Liver (tissue), 9 donors: ENCODE measurements around the gene SLC45A2. TPM values are rescaled to one million over a fixed set of nuclear protein-coding genes. Genes with fewer than 3 reads are reported as not detected.
A peak's percentile ranks its signal among the peaks of the same experiment; 100 is the strongest.

Experiments used
- DNase-seq: peaks from one replicate; pipeline ENCODE4 v3.0.0-alpha.2; 2017; ENCODE audit warnings: low spot score
- H3K27ac ChIP-seq, 2 donors: one replicate each; pipeline ENCODE4 v1.7.0; 2013; ENCODE audit warnings: inconsistent platforms in 2 of 2, low read length in 2 of 2, control low read depth in 1 of 2, low read depth in 1 of 2, mild to moderate bottlenecking in 1 of 2
- H3K27me3 ChIP-seq, 4 donors: one replicate each; pipeline versions ENCODE4 v1.6.1 to v1.7.0; 2013; ENCODE audit warnings: low read length in 3 of 4, inconsistent platforms in 1 of 4, mild to moderate bottlenecking in 1 of 4, moderate library complexity in 1 of 4; ENCODE audit not compliant: control insufficient read depth in 4 of 4, insufficient read depth in 4 of 4
- H3K36me3 ChIP-seq, 4 donors: one replicate each; pipeline versions ENCODE4 v1.6.1 to v1.7.0; 2013; ENCODE audit warnings: low read length in 3 of 4, mild to moderate bottlenecking in 3 of 4, low read depth in 1 of 4, moderate library complexity in 1 of 4; ENCODE audit not compliant: control insufficient read depth in 4 of 4, insufficient read depth in 3 of 4
- H3K4me1 ChIP-seq, 4 donors: one replicate each; pipeline versions ENCODE4 v1.6.1 to v1.7.0; 2013; ENCODE audit warnings: low read length in 3 of 4, mild to moderate bottlenecking in 3 of 4, moderate library complexity in 1 of 4; ENCODE audit not compliant: control insufficient read depth in 4 of 4, insufficient read depth in 4 of 4
- H3K4me3 ChIP-seq, 3 donors: one replicate each; pipeline versions ENCODE4 v1.6.1 to v1.7.0; 2013; ENCODE audit warnings: low read length in 3 of 3, control low read depth in 1 of 3, low read depth in 1 of 3, mild to moderate bottlenecking in 1 of 3
- H3K9ac ChIP-seq, 2 donors: one replicate each; pipeline ENCODE4 v1.7.0; 2013; ENCODE audit warnings: low read length in 2 of 2, mild to moderate bottlenecking in 2 of 2, moderate library complexity in 2 of 2, control low read depth in 1 of 2, low read depth in 1 of 2
- H3K9me3 ChIP-seq, 4 donors: one replicate each; pipeline versions ENCODE4 v1.6.1 to v1.7.0; 2013; ENCODE audit warnings: low read length in 3 of 4; ENCODE audit not compliant: control insufficient read depth in 4 of 4
- ATF3 ChIP-seq: IDR thresholded peaks from 2 replicates; pipeline ENCODE4 v1.6.1; 2016; ENCODE audit warnings: antibody characterized with exemption
- EGR1 ChIP-seq, 2 donors: IDR thresholded peaks; 2 replicates each; pipeline ENCODE4 v1.6.1; 2016 to 2018; ENCODE audit warnings: antibody characterized with exemption in 2 of 2, low read depth in 2 of 2
- FOXA1 ChIP-seq: IDR thresholded peaks from 2 replicates; pipeline ENCODE4 v1.6.1; 2016; ENCODE audit warnings: antibody characterized with exemption
- GABPA ChIP-seq, 2 donors: IDR thresholded peaks in 1 of 2; conservative IDR thresholded peaks in 1 of 2; 2 replicates each; pipeline ENCODE4 v1.6.1; 2016; ENCODE audit warnings: antibody characterized with exemption in 2 of 2, mild to moderate bottlenecking in 1 of 2, moderate library complexity in 1 of 2
- HNF4A ChIP-seq, 2 donors: conservative IDR thresholded peaks; 2 replicates each; pipeline ENCODE4 v1.6.1; 2016; ENCODE audit warnings: antibody characterized with exemption in 2 of 2, mild to moderate bottlenecking in 2 of 2
- HNF4G ChIP-seq: IDR thresholded peaks from 2 replicates; pipeline ENCODE4 v1.6.1; 2016; ENCODE audit warnings: antibody characterized with exemption
- JUND ChIP-seq, 2 donors: IDR thresholded peaks; 2 replicates each; pipeline ENCODE4 v1.6.1; 2016; ENCODE audit warnings: antibody characterized with exemption in 2 of 2
- MAX ChIP-seq: IDR thresholded peaks from 2 replicates; pipeline ENCODE4 v1.6.1; 2016; ENCODE audit warnings: antibody characterized with exemption
- NR2F2 ChIP-seq: IDR thresholded peaks from 2 replicates; pipeline ENCODE4 v1.6.1; 2016; ENCODE audit warnings: antibody characterized with exemption
- RAD21 ChIP-seq, 2 donors: IDR thresholded peaks; 2 replicates each; pipeline ENCODE4 v1.6.1; 2016; ENCODE audit warnings: antibody characterized with exemption in 2 of 2, mild to moderate bottlenecking in 2 of 2
- RXRA ChIP-seq, 2 donors: IDR thresholded peaks; 2 replicates each; pipeline ENCODE4 v1.6.1; 2017 to 2018; ENCODE audit warnings: antibody characterized with exemption in 2 of 2, mild to moderate bottlenecking in 1 of 2
- SP1 ChIP-seq: IDR thresholded peaks from 2 replicates; pipeline ENCODE4 v1.6.1; 2018; ENCODE audit warnings: antibody characterized with exemption, mild to moderate bottlenecking
- YY1 ChIP-seq: IDR thresholded peaks from 2 replicates; pipeline ENCODE4 v1.6.1; 2016; ENCODE audit warnings: antibody characterized with exemption, mild to moderate bottlenecking
- WGBS: extraction: QIAGEN DNeasy Blood & Tissue Kit; methylation state at CpG from one replicate; pipeline ENCODE4 v1.1.7; 2013; 5-methylcytosine and 5-hydroxymethylcytosine counted together
- polyA plus RNA-seq, 2 donors: library from polyadenylated mRNA; stranded (reverse) in 1 of 2; unstranded in 1 of 2; fragments of 200-250 nt in 1 of 2; fragments of >200 nt in 1 of 2; fragmentation: Nextera tagmentation in 1 of 2; extraction: Ambion mirVana in 1 of 2; gene quantifications; one replicate each; pipeline versions ENCODE4 v1.2.1 to v1.2.3, GENCODE V29; 2013 to 2015
- total RNA-seq, 2 donors: library from RNA; depleted of rRNA; stranded (reverse); fragments of >200 nt; gene quantifications; one replicate each; pipeline ENCODE4 v1.2.3, GENCODE V29; 2014
- TF ChIP-seq, protein P1 (sequence below): IDR thresholded peaks from 2 replicates; pipeline ENCODE4 v1.6.1; 2016; ENCODE audit warnings: antibody characterized with exemption, mild to moderate bottlenecking
- TF ChIP-seq, protein P2 (sequence below): IDR thresholded peaks from 2 replicates; pipeline ENCODE4 v1.6.1; 2016; ENCODE audit warnings: antibody characterized with exemption
- donor health status: healthy.
- donor health status: healthy.
- donor health status: healthy.
- donor health status: healthy.
- donor health status: healthy.

SLC45A2 gene
- total and polyA plus RNA-seq, 4 donors = 0.01 to 1.3 TPM; not detected in 2

GRCh38 chr5:34007201-34007620 lies 22.7 kb upstream of the SLC45A2 start:
- Histone ChIP-seq H3K4me3 (peak overlapping the region; percentile 77 to 96 (median 84)), H3K4me1 (peaks cover 0 to 55% (median 38%) of the 10 kb centered on the region in 4 donors), H3K27me3 (no peaks in the 10 kb centered on the region), H3K9me3 (no peaks in the 10 kb centered on the region), H3K27ac (peak overlapping the region; percentile 75 to 89), H3K9ac (peak overlapping the region; percentile 96), H3K36me3 (peaks cover 0 to 16% (median 5%) of the 10 kb centered on the region in 4 donors)
- DNase-seq = no peak
- TF ChIP-seq HNF4G (no peak), EGR1 (IDR thresholded peaks at IDR 0.05; ENCODE audit: low read depth in 2 of 2) (no peak), YY1 (no peak), GABPA (IDR thresholded peaks at IDR 0.05 in 1 of 2, conservative IDR thresholded peaks at IDR 0.05 in 1 of 2) (no peak), NR2F2 (no peak), JUND (IDR thresholded peaks at IDR 0.05) (no peak), FOXA1 (no peak), ATF3 (no peak), MAX (no peak), RAD21 (IDR thresholded peaks at IDR 0.05) (no peak), HNF4A (conservative IDR thresholded peaks at IDR 0.05) (no peak), SP1 (no peak), RXRA (IDR thresholded peaks at IDR 0.05) (no peak)
- TF ChIP-seq, protein P1, sequence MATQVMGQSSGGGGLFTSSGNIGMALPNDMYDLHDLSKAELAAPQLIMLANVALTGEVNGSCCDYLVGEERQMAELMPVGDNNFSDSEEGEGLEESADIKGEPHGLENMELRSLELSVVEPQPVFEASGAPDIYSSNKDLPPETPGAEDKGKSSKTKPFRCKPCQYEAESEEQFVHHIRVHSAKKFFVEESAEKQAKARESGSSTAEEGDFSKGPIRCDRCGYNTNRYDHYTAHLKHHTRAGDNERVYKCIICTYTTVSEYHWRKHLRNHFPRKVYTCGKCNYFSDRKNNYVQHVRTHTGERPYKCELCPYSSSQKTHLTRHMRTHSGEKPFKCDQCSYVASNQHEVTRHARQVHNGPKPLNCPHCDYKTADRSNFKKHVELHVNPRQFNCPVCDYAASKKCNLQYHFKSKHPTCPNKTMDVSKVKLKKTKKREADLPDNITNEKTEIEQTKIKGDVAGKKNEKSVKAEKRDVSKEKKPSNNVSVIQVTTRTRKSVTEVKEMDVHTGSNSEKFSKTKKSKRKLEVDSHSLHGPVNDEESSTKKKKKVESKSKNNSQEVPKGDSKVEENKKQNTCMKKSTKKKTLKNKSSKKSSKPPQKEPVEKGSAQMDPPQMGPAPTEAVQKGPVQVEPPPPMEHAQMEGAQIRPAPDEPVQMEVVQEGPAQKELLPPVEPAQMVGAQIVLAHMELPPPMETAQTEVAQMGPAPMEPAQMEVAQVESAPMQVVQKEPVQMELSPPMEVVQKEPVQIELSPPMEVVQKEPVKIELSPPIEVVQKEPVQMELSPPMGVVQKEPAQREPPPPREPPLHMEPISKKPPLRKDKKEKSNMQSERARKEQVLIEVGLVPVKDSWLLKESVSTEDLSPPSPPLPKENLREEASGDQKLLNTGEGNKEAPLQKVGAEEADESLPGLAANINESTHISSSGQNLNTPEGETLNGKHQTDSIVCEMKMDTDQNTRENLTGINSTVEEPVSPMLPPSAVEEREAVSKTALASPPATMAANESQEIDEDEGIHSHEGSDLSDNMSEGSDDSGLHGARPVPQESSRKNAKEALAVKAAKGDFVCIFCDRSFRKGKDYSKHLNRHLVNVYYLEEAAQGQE = no peak
- TF ChIP-seq, protein P2, sequence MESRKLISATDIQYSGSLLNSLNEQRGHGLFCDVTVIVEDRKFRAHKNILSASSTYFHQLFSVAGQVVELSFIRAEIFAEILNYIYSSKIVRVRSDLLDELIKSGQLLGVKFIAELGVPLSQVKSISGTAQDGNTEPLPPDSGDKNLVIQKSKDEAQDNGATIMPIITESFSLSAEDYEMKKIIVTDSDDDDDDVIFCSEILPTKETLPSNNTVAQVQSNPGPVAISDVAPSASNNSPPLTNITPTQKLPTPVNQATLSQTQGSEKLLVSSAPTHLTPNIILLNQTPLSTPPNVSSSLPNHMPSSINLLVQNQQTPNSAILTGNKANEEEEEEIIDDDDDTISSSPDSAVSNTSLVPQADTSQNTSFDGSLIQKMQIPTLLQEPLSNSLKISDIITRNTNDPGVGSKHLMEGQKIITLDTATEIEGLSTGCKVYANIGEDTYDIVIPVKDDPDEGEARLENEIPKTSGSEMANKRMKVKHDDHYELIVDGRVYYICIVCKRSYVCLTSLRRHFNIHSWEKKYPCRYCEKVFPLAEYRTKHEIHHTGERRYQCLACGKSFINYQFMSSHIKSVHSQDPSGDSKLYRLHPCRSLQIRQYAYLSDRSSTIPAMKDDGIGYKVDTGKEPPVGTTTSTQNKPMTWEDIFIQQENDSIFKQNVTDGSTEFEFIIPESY = no peak
- WGBS = 4% methylated on average over 11 of the region's 11 CpGs

GRCh38 chr5:34005681-34006080 lies 21.2 kb upstream of the SLC45A2 start:
- H3K4me3 ChIP-seq = peak overlapping the region in 1 of 3 donors; percentile 77
- H3K27ac ChIP-seq = peak overlapping the region in 1 of 2 donors; percentile 22

More at GRCh38 chr5:34005681-34006080, 21.2 kb upstream of the SLC45A2 start:
- WGBS = 55% methylated on average over 4 of the region's 4 CpGs
- DNase-seq = no peak
- Histone ChIP-seq H3K4me1 (peaks cover 0 to 66% (median 46%) of the 10 kb centered on the region in 4 donors), H3K36me3 (peaks cover 0 to 16% (median 5%) of the 10 kb centered on the region in 4 donors), H3K27me3 (no peaks in the 10 kb centered on the region), H3K9ac (peak overlapping the region in 1 of 2 donors; percentile 96), H3K9me3 (no peaks in the 10 kb centered on the region)
- no peak for TF ChIP-seq GABPA (IDR thresholded peaks at IDR 0.05 in 1 of 2, conservative IDR thresholded peaks at IDR 0.05 in 1 of 2)
- TF ChIP-seq ATF3 = no peak
- no peak for TF ChIP-seq NR2F2
- no peak for TF ChIP-seq JUND (IDR thresholded peaks at IDR 0.05)
